ENCODE data around the gene NID1.

DNA sequence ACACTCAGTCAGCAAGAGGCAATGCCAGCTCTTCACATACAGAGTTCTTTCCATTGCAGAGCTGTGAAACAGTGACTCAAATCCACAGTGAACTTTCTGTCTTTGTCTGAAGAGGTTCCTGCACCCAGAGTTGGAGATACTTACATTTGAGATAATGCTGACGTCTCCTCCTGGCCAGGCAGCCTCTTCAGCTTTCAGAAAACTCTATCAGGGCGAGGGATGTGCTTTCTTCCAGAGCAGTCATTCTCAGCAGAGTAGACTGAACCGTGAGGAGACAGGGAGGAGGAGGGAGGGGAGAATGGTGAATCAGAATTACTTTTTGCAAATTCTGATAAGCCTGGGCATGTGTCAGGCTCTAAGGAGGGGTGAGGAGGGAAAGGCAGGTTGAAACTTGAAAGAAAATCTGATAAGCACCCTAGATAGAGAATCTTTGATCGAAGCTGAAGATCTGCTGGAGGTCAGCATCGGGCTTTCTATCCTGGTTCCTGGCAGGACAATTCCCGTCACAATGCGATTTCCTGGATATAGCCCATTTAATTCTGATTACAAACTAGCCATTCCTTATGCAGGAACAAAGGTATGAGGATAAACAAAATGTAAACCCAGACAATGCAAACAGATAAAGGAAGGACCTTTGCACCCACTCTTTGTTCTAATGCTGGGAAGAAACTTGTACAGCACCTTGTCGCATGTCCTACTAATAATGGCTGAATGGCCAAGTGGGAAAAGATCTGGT, 18.9 kb upstream of the NID1 start:
- no peak for TF ChIP-seq POLR2AphosphoS5 (IDR thresholded peaks at IDR 0.05; ENCODE audit: borderline replicate concordance, low read depth, low read length)
- no peak for TF ChIP-seq EZH2 (IDR thresholded peaks at IDR 0.05)
- no peak for TF ChIP-seq FOXP2 (optimal IDR thresholded peaks at IDR 0.05; ENCODE audit: control extremely low read depth, extremely low read length, insufficient read depth)

Measured in SK-N-MC (cell line).